ENCODE results near the gene ATL2.
"Not testable (repeated sequence)": the region's sequence is repeated elsewhere in the genome, so short reads cannot be mapped to it uniquely, and the experiment has no call there.

Gene ATL2

DNA sequence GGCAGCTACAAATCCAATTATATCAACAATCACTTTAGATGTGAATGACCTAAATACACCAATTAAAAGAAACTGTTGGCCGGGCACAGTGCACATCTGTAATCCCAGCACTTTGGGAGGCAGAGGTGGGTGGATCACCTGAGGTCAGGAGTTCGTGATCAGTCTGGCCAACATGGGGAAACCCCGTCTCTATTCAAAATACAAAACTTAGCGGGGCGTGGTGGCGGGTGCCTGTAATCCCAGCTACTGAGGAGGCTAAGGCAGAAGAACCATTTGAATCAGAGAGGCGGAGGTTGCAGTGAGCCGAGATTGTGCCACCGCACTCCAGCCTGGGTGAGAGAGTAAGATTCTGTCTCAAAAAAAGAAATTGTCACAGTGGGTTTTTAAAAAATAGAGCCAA lies 49.5 kb downstream of the ATL2 start:
- no peak for DNase-seq (ENCODE audit: low read depth)
- TF ChIP-seq, protein P1, sequence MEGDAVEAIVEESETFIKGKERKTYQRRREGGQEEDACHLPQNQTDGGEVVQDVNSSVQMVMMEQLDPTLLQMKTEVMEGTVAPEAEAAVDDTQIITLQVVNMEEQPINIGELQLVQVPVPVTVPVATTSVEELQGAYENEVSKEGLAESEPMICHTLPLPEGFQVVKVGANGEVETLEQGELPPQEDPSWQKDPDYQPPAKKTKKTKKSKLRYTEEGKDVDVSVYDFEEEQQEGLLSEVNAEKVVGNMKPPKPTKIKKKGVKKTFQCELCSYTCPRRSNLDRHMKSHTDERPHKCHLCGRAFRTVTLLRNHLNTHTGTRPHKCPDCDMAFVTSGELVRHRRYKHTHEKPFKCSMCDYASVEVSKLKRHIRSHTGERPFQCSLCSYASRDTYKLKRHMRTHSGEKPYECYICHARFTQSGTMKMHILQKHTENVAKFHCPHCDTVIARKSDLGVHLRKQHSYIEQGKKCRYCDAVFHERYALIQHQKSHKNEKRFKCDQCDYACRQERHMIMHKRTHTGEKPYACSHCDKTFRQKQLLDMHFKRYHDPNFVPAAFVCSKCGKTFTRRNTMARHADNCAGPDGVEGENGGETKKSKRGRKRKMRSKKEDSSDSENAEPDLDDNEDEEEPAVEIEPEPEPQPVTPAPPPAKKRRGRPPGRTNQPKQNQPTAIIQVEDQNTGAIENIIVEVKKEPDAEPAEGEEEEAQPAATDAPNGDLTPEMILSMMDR (IDR thresholded peaks at IDR 0.05; ENCODE audit: low read depth, low read length): no peak
- no peak for TF ChIP-seq MYC (IDR thresholded peaks at IDR 0.05; ENCODE audit: low read depth, low read length)
- no peak for TF ChIP-seq POLR2A (IDR thresholded peaks at IDR 0.05; ENCODE audit: extremely low read depth, insufficient read length)
- TF ChIP-seq, protein P2, sequence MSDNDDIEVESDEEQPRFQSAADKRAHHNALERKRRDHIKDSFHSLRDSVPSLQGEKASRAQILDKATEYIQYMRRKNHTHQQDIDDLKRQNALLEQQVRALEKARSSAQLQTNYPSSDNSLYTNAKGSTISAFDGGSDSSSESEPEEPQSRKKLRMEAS (IDR thresholded peaks at IDR 0.05; ENCODE audit: low read depth, low read length): no peak
- no peak overlapping the region for H3K4me3 ChIP-seq (ENCODE audit: low read depth, low read length)

DNA sequence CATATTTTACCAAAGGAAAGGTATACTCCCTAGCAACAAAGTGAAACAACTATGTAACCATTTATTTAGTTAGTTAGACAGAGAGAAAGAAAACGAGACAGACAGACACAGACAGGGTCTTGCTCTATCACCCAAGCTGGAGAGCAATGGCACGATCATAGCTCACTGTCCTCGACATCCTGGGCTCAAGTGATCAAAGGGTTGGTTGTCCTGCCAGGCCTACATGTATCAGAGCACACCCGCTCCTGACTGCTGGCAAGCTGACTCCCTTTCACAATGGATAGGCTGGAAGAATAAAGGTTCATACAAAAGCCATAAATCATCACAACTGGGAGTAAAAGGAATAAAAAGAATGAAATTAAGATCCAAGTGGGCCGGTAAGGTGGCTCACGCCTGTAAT lies 53.5 kb downstream of the ATL2 start:
- no peak overlapping the region for H3K4me3 ChIP-seq (ENCODE audit: low read depth, low read length)
- TF ChIP-seq, protein P2 (IDR thresholded peaks at IDR 0.05; ENCODE audit: low read depth, low read length): no peak
- TF ChIP-seq POLR2A (IDR thresholded peaks at IDR 0.05; ENCODE audit: extremely low read depth, insufficient read length) (no peak), MYC (IDR thresholded peaks at IDR 0.05; ENCODE audit: low read depth, low read length) (no peak)
- TF ChIP-seq, protein P1 (IDR thresholded peaks at IDR 0.05; ENCODE audit: low read depth, low read length): no peak
- no peak for DNase-seq (ENCODE audit: low read depth)

DNA sequence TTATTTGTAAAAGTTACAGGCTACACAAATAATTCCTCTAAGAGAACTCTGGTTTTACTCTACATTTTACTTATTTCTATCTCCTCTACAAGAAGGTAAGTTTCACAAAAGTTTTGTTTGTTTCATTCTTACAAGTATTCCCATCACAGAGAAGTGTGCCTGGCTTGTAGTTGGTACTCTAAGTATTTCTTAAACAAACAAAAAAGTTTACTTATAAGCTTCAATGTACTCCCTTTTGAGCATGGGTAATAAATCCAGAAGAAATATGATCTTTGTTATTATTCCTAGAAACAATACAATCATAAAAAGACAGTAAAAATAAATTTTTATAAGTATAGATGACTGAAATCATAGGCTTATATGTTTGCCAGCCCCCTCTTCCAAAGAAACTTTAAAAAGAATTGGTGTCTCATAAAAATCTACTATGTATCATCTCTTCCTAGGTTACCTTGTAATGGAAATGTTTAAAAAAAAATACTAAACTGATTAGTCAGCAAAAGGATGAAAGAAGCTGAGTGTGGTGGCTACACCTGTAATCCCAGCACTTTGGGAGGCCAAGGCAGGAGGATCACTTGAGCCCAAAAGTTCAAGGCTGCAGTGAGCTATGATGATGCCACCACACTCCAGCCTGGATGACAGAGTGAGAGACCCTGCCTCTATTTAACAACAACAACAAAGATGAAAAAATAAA lies 54.7 kb downstream of the ATL2 start:
- TF ChIP-seq MYC (IDR thresholded peaks at IDR 0.05; ENCODE audit: low read depth, low read length): no peak
- TF ChIP-seq, protein P2 (IDR thresholded peaks at IDR 0.05; ENCODE audit: low read depth, low read length): no peak

DNA sequence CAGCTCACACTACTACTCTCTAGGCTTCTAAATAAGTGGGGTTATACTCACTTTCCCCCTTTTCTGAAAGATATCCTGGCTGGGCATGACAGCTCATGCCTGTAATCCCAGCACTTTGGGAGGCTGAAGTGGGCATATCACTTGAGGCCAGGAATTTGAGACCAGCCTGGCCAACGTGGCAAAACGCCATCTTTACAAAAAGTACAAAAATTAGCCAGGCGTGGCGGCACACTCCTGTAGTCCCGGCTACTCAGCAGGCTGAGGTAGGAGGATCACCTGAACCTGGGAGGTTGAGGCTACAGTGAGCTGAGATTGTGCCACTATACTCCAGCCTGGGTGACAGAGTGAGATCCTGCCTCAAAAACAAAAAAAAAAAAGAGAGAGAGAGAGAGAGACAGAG lies 57.8 kb downstream of the ATL2 start:
- not testable (repeated sequence) for H3K4me3 ChIP-seq (ENCODE audit: low read depth, low read length); DNase-seq (ENCODE audit: low read depth)

More for the DNA sequence above, 54.7 kb downstream of the ATL2 start:
- no peak overlapping the region for H3K4me3 ChIP-seq (ENCODE audit: low read depth, low read length)
- no peak for DNase-seq (ENCODE audit: low read depth)

DNA sequence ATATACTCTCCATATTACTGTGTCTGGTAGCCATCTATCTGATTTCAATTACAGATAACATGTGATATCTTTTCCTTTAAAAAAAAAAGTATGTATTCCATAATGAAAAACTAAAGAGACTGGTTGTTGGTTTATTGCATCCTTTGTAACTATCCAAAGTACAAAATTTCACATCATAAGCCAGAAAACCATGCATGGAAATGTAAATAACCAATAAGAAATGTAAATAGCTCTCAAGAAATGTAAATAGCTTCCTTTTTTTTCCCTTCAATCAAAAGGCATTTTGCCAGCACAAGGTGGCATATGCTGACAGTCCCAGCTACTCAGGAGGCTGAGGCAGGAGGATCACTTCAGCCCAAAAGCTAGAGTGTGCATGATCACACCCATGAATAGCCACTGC lies 59.3 kb downstream of the ATL2 start:
- DNase-seq (ENCODE audit: low read depth): no peak
- TF ChIP-seq, protein P1 (IDR thresholded peaks at IDR 0.05; ENCODE audit: low read depth, low read length): no peak
- TF ChIP-seq POLR2A (IDR thresholded peaks at IDR 0.05; ENCODE audit: extremely low read depth, insufficient read length) (no peak), MYC (IDR thresholded peaks at IDR 0.05; ENCODE audit: low read depth, low read length) (no peak)
- TF ChIP-seq, protein P2 (IDR thresholded peaks at IDR 0.05; ENCODE audit: low read depth, low read length): no peak

DNA sequence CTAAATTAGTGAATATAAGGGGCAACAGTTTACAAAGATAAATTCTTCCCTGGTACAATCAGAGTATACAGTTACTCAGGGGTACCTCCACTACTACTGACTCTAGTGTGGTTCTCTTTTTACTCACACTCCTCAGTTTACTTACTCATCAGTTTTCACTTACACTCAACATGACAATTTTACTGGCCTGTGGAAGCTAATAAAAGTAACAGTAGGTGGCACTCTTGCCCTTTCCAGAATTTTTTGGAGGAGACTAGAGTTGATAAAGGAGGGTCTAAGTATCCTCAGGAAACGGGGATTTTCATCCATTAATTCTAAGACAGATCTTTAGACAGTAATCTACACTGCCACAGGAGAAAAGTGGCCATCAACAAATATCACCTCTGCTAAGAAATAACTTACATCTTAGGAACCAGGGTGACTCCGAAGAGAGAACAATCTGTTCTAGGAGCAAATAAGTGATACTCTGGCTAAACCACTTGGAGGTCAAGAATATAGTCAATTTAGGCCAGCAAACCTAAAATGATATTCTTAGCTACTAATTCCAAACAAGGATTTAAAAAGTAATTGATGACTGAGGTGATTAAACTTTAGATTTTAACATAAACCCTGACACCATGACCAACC lies 61.3 kb downstream of the ATL2 start:
- TF ChIP-seq, protein P1 (IDR thresholded peaks at IDR 0.05; ENCODE audit: low read depth, low read length): peak; percentile 59
- TF ChIP-seq MYC (IDR thresholded peaks at IDR 0.05; ENCODE audit: low read depth, low read length): no peak
- DNase-seq (ENCODE audit: low read depth): peak; percentile 71
- H3K4me3 ChIP-seq (ENCODE audit: low read depth, low read length): no peak overlapping the region

More for the DNA sequence above, 59.3 kb downstream of the ATL2 start:
- H3K4me3 ChIP-seq (ENCODE audit: low read depth, low read length): no peak overlapping the region

DNA sequence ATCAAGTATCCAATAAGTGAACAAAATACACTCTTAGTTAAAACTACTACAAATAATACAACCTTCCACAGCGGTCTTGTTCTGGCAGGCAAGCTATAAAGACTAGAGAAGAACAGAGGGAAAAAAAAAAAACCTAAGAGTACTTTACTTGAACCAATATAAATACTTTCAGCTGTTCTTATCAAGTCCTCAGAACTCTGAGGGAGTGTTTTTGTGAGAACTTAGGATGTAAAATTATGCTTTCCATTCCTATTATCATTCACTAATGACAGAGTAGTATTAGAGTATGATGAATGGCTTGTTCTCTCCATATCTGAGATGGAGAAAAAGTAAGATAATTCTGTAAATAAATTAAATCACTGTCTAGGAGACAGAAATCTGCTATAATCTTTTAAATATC lies 68.3 kb downstream of the ATL2 start:
- no peak for DNase-seq (ENCODE audit: low read depth)
- H3K4me3 ChIP-seq (ENCODE audit: low read depth, low read length): no peak overlapping the region
- TF ChIP-seq, protein P1 (IDR thresholded peaks at IDR 0.05; ENCODE audit: low read depth, low read length): no peak

All from NB4 (cell line).